Measurements from ENCODE around the gene NFATC1.

DNA sequence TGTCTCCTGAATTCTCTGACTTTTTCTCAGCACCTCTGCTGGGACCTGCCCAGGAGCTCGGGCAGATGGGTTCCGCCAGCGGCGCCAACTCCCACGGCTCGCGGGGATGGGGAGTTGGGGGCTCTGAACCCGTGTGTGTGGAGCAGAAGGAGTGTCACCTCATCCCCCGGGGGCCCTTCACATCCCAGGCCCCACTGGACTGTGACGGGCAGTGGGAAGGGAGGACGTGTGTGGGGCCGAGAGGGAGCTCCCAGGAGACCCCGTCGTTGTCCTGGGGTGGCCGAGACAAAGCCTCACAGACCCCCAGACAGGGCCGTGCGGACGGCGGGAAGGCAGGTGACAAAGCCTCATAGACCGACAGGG lies 153.9 kb downstream of the NFATC1 start:
- TF ChIP-seq POLR2AphosphoS5 (IDR thresholded peaks at IDR 0.05) = no peak
- TF ChIP-seq, protein P1, sequence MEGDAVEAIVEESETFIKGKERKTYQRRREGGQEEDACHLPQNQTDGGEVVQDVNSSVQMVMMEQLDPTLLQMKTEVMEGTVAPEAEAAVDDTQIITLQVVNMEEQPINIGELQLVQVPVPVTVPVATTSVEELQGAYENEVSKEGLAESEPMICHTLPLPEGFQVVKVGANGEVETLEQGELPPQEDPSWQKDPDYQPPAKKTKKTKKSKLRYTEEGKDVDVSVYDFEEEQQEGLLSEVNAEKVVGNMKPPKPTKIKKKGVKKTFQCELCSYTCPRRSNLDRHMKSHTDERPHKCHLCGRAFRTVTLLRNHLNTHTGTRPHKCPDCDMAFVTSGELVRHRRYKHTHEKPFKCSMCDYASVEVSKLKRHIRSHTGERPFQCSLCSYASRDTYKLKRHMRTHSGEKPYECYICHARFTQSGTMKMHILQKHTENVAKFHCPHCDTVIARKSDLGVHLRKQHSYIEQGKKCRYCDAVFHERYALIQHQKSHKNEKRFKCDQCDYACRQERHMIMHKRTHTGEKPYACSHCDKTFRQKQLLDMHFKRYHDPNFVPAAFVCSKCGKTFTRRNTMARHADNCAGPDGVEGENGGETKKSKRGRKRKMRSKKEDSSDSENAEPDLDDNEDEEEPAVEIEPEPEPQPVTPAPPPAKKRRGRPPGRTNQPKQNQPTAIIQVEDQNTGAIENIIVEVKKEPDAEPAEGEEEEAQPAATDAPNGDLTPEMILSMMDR (IDR thresholded peaks at IDR 0.05) = no peak

Measured in transverse colon (tissue), 4 donors.